WTC11 (cell line): ENCODE measurements around the gene ATP5F1A. TPM values are rescaled to one million over a fixed set of nuclear protein-coding genes. Genes with fewer than 3 reads are reported as not detected.

ENCODE experiments used
- ATAC-seq: fragments of 200-7000 bp; cut with Tn5 transposase; 2 replicates; pipeline ENCODE4 v1.10.0; 2021; ENCODE audit warnings: mild to moderate bottlenecking, moderate library complexity
- CTCF ChIA-PET: fragments of 300-600 bp; sonication (Branson Sonifier 250); formaldehyde crosslinking; loops from one replicate; lab custom pipeline; 2021; ENCODE audit warnings: antibody characterized with exemption; lab: Charles Lee
- POLR2A ChIA-PET: fragments of 350-600 bp; sonication (Branson Sonifier 250); formaldehyde crosslinking; loops from one replicate; lab custom pipeline; 2021; ENCODE audit warnings: antibody characterized with exemption; lab: Charles Lee
- DNase-seq: peaks from one replicate; pipeline ENCODE4 v3.0.0; 2021; ENCODE audit warnings: low spot score
- H3K27ac Mint-ChIP-seq: 2 replicates; pipeline ENCODE4 v1.8.0; 2021; ENCODE audit warnings: mixed read lengths
- H3K27me3 Mint-ChIP-seq: 2 replicates; pipeline ENCODE4 v1.8.0; 2021; ENCODE audit warnings: low read depth, mild to moderate bottlenecking, moderate library complexity, mixed read lengths
- H3K36me3 Mint-ChIP-seq: 2 replicates; pipeline ENCODE4 v1.8.0; 2021; ENCODE audit warnings: mixed read lengths
- H3K4me1 Mint-ChIP-seq: 2 replicates; pipeline ENCODE4 v1.8.0; 2022; ENCODE audit warnings: mixed read lengths
- H3K4me3 Mint-ChIP-seq: 2 replicates; pipeline ENCODE4 v1.8.0; 2021; ENCODE audit warnings: mild to moderate bottlenecking, moderate library complexity, mixed read lengths
- H3K9me3 Mint-ChIP-seq: 2 replicates; pipeline ENCODE4 v1.8.0; 2021; ENCODE audit warnings: mixed read lengths
- CREM ChIP-seq: sonication (generic); formaldehyde crosslinking; IDR thresholded peaks from 2 replicates; pipeline ENCODE4 v1.8.1; 2022; ENCODE audit warnings: mild to moderate bottlenecking, missing genetic modification reagents, moderate library complexity
- FOXK1 ChIP-seq: sonication (generic); formaldehyde crosslinking; IDR thresholded peaks from 2 replicates; pipeline ENCODE4 v1.8.0; 2022; ENCODE audit warnings: mild to moderate bottlenecking, moderate library complexity, missing genetic modification reagents
- FOXP1 ChIP-seq: sonication (generic); formaldehyde crosslinking; IDR thresholded peaks from 2 replicates; pipeline ENCODE4 v1.8.0; 2022; ENCODE audit warnings: missing genetic modification reagents, mild to moderate bottlenecking, moderate library complexity, borderline replicate concordance
- GTF2I ChIP-seq: fragments of 250-450 bp; sonication (Bioruptor Pico); conservative IDR thresholded peaks from 2 replicates; pipeline ENCODE4 v1.4.0; 2021; ENCODE audit warnings: mild to moderate bottlenecking
- MXD4 ChIP-seq: fragments of 250-450 bp; sonication (Bioruptor Pico); IDR thresholded peaks from 2 replicates; pipeline ENCODE4 v1.8.0; 2021; ENCODE audit warnings: mild to moderate bottlenecking, moderate library complexity, borderline replicate concordance
- NFATC4 ChIP-seq: fragments of 250-450 bp; sonication (Bioruptor Pico); IDR thresholded peaks from 2 replicates; pipeline ENCODE4 v1.9.0; 2021; ENCODE audit warnings: mild to moderate bottlenecking
- OVOL2 ChIP-seq: fragments of 250-450 bp; sonication (Bioruptor Pico); IDR thresholded peaks from 2 replicates; pipeline ENCODE4 v1.9.0; 2021; ENCODE audit warnings: mild to moderate bottlenecking, borderline replicate concordance
- RORB ChIP-seq: fragments of 250-450 bp; sonication (Bioruptor Pico); IDR thresholded peaks from 2 replicates; pipeline ENCODE4 v1.9.0; 2021; ENCODE audit warnings: mild to moderate bottlenecking
- SP1 ChIP-seq: sonication (generic); formaldehyde crosslinking; conservative IDR thresholded peaks from 2 replicates; pipeline ENCODE4 v1.8.1; 2022; ENCODE audit warnings: missing genetic modification reagents
- ZNF263 ChIP-seq: sonication (generic); formaldehyde crosslinking; IDR thresholded peaks from 2 replicates; pipeline ENCODE4 v1.8.1; 2022; ENCODE audit warnings: low read depth, mild to moderate bottlenecking, moderate library complexity, missing genetic modification reagents
- ZNF396 ChIP-seq: fragments of 250-450 bp; sonication (Bioruptor Pico); IDR thresholded peaks from 2 replicates; pipeline ENCODE4 v1.8.0; 2021; ENCODE audit warnings: mild to moderate bottlenecking, moderate library complexity, borderline replicate concordance
- ZNF416 ChIP-seq: fragments of 250-450 bp; sonication (Bioruptor Pico); IDR thresholded peaks from 2 replicates; pipeline ENCODE4 v1.9.0; 2021; ENCODE audit warnings: mild to moderate bottlenecking, inconsistent platforms
- total RNA-seq: library from RNA; stranded (reverse); gene quantifications from 3 replicates; pipeline ENCODE4 v1.2.3, GENCODE V29; 2021
- TF ChIP-seq, protein P1 (sequence below): sonication (generic); formaldehyde crosslinking; IDR thresholded peaks from 2 replicates; pipeline ENCODE4 v1.8.1; 2022; ENCODE audit warnings: mild to moderate bottlenecking, missing genetic modification reagents, moderate library complexity, borderline replicate concordance
- TF ChIP-seq, protein P2 (sequence below): sonication (generic); formaldehyde crosslinking; IDR thresholded peaks from 2 replicates; pipeline ENCODE4 v1.8.0; 2022; ENCODE audit warnings: mild to moderate bottlenecking, missing genetic modification reagents
- TF ChIP-seq, protein P3 (sequence below): sonication (generic); formaldehyde crosslinking; IDR thresholded peaks from 2 replicates; pipeline ENCODE4 v1.8.1; 2023; ENCODE audit warnings: mild to moderate bottlenecking, moderate library complexity, missing genetic modification reagents
- TF ChIP-seq, protein P4 (sequence below): sonication (generic); formaldehyde crosslinking; IDR thresholded peaks from 2 replicates; pipeline ENCODE4 v1.8.1; 2023; ENCODE audit warnings: mild to moderate bottlenecking, missing genetic modification reagents, moderate library complexity
- TF ChIP-seq, protein P5 (sequence below): sonication (generic); formaldehyde crosslinking; conservative IDR thresholded peaks from 2 replicates; pipeline ENCODE4 v1.8.1; 2022; ENCODE audit warnings: mild to moderate bottlenecking, missing genetic modification reagents
- TF ChIP-seq, protein P6 (sequence below): fragments of 250-450 bp; sonication (Bioruptor Pico); IDR thresholded peaks from 2 replicates; pipeline ENCODE4 v1.8.0; 2021; ENCODE audit warnings: mild to moderate bottlenecking
- TF ChIP-seq, protein P7 (sequence below): sonication (generic); formaldehyde crosslinking; conservative IDR thresholded peaks from 2 replicates; pipeline ENCODE4 v1.8.1; 2023; ENCODE audit warnings: mild to moderate bottlenecking, low read depth, missing genetic modification reagents, moderate library complexity
- TF ChIP-seq, protein P8 (sequence below): fragments of 250-450 bp; sonication (Bioruptor Pico); IDR thresholded peaks from 2 replicates; pipeline ENCODE4 v1.9.0; 2021; ENCODE audit warnings: mild to moderate bottlenecking

The ATP5F1A gene
- total RNA-seq, 1 experiment from 2014 or later, result 825 TPM

DNA sequence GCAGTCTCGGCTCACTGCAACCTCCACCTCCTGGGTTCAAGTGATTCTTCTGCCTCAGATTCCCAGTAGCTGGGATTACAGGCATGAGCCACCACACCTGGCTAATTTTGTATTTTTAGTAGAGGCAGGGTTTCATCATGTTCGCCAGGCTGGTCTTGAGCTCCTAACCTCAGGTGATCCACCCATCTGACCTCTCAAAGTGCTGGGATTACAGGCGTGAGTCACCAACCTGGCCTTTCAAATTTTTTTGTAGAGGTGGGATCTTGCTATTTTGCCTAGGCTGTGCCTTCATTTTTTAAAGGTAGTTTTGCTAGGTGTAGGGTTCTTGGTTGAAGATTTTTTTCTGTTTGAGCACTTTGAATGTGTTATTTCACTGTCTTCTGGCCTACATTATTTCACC lies 12.3 kb upstream of the ATP5F1A start:
- Mint-ChIP-seq H3K4me3 (no peak overlapping the region), H3K4me1 (no peaks in the 10 kb centered on the region), H3K27ac (peak overlapping the region; percentile 86; the same call in 1 of the 2 replicates), H3K36me3 (peaks cover 65% of the 10 kb centered on the region), H3K27me3 (no peaks in the 10 kb centered on the region), H3K9me3 (no peaks in the 10 kb centered on the region)
- DNase-seq (no peak), ATAC-seq (no peak)
- CTCF ChIA-PET, result interaction anchor here (1.2 kb wide), 1 partner anchor 37 kb away, joined by 3 read pairs; no protein-coding TSS in a partner anchor
- POLR2A ChIA-PET, result no interaction called here
- TF ChIP-seq FOXP1, result no peak
- no peak for TF ChIP-seq RORB (CRISPR knock-in tag)
- TF ChIP-seq MXD4, result no peak
- TF ChIP-seq, protein P1, sequence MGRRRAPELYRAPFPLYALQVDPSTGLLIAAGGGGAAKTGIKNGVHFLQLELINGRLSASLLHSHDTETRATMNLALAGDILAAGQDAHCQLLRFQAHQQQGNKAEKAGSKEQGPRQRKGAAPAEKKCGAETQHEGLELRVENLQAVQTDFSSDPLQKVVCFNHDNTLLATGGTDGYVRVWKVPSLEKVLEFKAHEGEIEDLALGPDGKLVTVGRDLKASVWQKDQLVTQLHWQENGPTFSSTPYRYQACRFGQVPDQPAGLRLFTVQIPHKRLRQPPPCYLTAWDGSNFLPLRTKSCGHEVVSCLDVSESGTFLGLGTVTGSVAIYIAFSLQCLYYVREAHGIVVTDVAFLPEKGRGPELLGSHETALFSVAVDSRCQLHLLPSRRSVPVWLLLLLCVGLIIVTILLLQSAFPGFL (CRISPR knock-in tag), result no peak
- no peak for TF ChIP-seq ZNF396 (CRISPR knock-in tag)
- TF ChIP-seq, protein P2, sequence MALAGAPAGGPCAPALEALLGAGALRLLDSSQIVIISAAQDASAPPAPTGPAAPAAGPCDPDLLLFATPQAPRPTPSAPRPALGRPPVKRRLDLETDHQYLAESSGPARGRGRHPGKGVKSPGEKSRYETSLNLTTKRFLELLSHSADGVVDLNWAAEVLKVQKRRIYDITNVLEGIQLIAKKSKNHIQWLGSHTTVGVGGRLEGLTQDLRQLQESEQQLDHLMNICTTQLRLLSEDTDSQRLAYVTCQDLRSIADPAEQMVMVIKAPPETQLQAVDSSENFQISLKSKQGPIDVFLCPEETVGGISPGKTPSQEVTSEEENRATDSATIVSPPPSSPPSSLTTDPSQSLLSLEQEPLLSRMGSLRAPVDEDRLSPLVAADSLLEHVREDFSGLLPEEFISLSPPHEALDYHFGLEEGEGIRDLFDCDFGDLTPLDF, result no peak
- TF ChIP-seq SP1 (CRISPR knock-in tag), result no peak
- TF ChIP-seq GTF2I (CRISPR knock-in tag), result no peak
- TF ChIP-seq, protein P3, sequence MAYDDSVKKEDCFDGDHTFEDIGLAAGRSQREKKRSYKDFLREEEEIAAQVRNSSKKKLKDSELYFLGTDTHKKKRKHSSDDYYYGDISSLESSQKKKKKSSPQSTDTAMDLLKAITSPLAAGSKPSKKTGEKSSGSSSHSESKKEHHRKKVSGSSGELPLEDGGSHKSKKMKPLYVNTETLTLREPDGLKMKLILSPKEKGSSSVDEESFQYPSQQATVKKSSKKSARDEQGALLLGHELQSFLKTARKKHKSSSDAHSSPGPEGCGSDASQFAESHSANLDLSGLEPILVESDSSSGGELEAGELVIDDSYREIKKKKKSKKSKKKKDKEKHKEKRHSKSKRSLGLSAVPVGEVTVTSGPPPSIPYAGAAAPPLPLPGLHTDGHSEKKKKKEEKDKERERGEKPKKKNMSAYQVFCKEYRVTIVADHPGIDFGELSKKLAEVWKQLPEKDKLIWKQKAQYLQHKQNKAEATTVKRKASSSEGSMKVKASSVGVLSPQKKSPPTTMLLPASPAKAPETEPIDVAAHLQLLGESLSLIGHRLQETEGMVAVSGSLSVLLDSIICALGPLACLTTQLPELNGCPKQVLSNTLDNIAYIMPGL (CRISPR knock-in tag), result no peak
- TF ChIP-seq, protein P4, sequence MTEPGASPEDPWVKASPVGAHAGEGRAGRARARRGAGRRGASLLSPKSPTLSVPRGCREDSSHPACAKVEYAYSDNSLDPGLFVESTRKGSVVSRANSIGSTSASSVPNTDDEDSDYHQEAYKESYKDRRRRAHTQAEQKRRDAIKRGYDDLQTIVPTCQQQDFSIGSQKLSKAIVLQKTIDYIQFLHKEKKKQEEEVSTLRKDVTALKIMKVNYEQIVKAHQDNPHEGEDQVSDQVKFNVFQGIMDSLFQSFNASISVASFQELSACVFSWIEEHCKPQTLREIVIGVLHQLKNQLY (CRISPR knock-in tag), result no peak
- TF ChIP-seq, protein P5, sequence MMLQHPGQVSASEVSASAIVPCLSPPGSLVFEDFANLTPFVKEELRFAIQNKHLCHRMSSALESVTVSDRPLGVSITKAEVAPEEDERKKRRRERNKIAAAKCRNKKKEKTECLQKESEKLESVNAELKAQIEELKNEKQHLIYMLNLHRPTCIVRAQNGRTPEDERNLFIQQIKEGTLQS (CRISPR knock-in tag), result no peak
- TF ChIP-seq, protein P6, sequence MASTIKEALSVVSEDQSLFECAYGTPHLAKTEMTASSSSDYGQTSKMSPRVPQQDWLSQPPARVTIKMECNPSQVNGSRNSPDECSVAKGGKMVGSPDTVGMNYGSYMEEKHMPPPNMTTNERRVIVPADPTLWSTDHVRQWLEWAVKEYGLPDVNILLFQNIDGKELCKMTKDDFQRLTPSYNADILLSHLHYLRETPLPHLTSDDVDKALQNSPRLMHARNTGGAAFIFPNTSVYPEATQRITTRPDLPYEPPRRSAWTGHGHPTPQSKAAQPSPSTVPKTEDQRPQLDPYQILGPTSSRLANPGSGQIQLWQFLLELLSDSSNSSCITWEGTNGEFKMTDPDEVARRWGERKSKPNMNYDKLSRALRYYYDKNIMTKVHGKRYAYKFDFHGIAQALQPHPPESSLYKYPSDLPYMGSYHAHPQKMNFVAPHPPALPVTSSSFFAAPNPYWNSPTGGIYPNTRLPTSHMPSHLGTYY (CRISPR knock-in tag), result no peak
- TF ChIP-seq OVOL2 (CRISPR knock-in tag), result no peak
- TF ChIP-seq CREM, result no peak

DNA sequence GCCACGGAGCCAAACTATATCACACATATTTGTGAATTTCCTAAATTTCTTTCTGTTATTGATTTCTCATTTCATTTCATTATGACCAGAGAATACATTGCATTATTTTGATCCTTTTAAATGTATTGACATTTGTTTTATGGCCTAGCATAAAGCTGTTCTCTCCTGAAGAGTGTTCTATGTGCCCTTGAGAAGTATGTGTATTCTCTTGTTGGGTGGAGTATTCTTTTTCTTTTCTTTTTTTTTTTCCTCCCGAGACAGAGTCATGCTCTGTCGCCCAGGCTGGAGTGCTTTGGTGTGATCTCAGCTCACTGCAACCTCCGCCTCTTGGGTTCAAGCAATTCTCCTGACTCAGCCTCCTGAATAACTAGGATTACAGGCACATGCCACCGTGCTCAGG lies 11.3 kb upstream of the ATP5F1A start:
- Mint-ChIP-seq H3K36me3 (peaks cover 58% of the 10 kb centered on the region), H3K27me3 (no peaks in the 10 kb centered on the region), H3K4me1 (peaks cover 4% of the 10 kb centered on the region), H3K9me3 (no peaks in the 10 kb centered on the region), H3K4me3 (no peak overlapping the region), H3K27ac (no peak overlapping the region)
- no peak for DNase-seq
- POLR2A ChIA-PET, result interaction anchor here (0.7 kb wide), 1 partner anchor 130 kb away, joined by 3 read pairs; no protein-coding TSS in a partner anchor
- ATAC-seq, result no peak
- CTCF ChIA-PET, result interaction anchor here (0.6 kb wide), 1 partner anchor 156 kb away, joined by 3 read pairs; no protein-coding TSS in a partner anchor
- TF ChIP-seq, protein P6 (CRISPR knock-in tag), result no peak
- TF ChIP-seq MXD4 (no peak), FOXK1 (CRISPR knock-in tag) (no peak), NFATC4 (CRISPR knock-in tag) (no peak), CREM (no peak), ZNF416 (CRISPR knock-in tag) (no peak), ZNF263 (no peak)
- TF ChIP-seq, protein P2, result no peak
- TF ChIP-seq, protein P7, sequence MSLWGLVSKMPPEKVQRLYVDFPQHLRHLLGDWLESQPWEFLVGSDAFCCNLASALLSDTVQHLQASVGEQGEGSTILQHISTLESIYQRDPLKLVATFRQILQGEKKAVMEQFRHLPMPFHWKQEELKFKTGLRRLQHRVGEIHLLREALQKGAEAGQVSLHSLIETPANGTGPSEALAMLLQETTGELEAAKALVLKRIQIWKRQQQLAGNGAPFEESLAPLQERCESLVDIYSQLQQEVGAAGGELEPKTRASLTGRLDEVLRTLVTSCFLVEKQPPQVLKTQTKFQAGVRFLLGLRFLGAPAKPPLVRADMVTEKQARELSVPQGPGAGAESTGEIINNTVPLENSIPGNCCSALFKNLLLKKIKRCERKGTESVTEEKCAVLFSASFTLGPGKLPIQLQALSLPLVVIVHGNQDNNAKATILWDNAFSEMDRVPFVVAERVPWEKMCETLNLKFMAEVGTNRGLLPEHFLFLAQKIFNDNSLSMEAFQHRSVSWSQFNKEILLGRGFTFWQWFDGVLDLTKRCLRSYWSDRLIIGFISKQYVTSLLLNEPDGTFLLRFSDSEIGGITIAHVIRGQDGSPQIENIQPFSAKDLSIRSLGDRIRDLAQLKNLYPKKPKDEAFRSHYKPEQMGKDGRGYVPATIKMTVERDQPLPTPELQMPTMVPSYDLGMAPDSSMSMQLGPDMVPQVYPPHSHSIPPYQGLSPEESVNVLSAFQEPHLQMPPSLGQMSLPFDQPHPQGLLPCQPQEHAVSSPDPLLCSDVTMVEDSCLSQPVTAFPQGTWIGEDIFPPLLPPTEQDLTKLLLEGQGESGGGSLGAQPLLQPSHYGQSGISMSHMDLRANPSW (CRISPR knock-in tag), result no peak
- TF ChIP-seq, protein P8, sequence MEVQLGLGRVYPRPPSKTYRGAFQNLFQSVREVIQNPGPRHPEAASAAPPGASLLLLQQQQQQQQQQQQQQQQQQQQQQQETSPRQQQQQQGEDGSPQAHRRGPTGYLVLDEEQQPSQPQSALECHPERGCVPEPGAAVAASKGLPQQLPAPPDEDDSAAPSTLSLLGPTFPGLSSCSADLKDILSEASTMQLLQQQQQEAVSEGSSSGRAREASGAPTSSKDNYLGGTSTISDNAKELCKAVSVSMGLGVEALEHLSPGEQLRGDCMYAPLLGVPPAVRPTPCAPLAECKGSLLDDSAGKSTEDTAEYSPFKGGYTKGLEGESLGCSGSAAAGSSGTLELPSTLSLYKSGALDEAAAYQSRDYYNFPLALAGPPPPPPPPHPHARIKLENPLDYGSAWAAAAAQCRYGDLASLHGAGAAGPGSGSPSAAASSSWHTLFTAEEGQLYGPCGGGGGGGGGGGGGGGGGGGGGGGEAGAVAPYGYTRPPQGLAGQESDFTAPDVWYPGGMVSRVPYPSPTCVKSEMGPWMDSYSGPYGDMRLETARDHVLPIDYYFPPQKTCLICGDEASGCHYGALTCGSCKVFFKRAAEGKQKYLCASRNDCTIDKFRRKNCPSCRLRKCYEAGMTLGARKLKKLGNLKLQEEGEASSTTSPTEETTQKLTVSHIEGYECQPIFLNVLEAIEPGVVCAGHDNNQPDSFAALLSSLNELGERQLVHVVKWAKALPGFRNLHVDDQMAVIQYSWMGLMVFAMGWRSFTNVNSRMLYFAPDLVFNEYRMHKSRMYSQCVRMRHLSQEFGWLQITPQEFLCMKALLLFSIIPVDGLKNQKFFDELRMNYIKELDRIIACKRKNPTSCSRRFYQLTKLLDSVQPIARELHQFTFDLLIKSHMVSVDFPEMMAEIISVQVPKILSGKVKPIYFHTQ (CRISPR knock-in tag), result no peak
